Ishikawa (cell line): ENCODE measurements around the gene GOLGA8M.
"Not testable (repeated sequence)": the region's sequence is repeated elsewhere in the genome, so short reads cannot be mapped to it uniquely, and the experiment has no call there.

ENCODE experiments used
- CEBPB ChIP-seq: IDR thresholded peaks from 2 replicates; pipeline ENCODE4 v1.6.1; 2012
- CREB1 ChIP-seq: IDR thresholded peaks from 2 replicates; pipeline ENCODE4 v1.6.1; 2012; ENCODE audit warnings: low read depth
- EP300 ChIP-seq: IDR thresholded peaks from 2 replicates; pipeline ENCODE4 v1.6.1; 2012; ENCODE audit warnings: borderline replicate concordance
- MAX ChIP-seq: IDR thresholded peaks from 2 replicates; pipeline ENCODE4 v1.6.1; 2012
- RAD21 ChIP-seq: IDR thresholded peaks from 2 replicates; pipeline ENCODE4 v1.6.1; 2012; ENCODE audit warnings: low read depth
- REST ChIP-seq: IDR thresholded peaks from 2 replicates; pipeline ENCODE4 v1.6.1; 2012; ENCODE audit warnings: low read depth, mild to moderate bottlenecking
- YY1 ChIP-seq: IDR thresholded peaks from 2 replicates; pipeline ENCODE4 v1.6.1; 2012; ENCODE audit warnings: low read depth
- ZBTB7A ChIP-seq: IDR thresholded peaks from 2 replicates; pipeline ENCODE4 v1.6.1; 2012; ENCODE audit warnings: low read depth

GRCh38 chr15:28714176-28714575, 2.0 kb upstream of the GOLGA8M start:
- TF ChIP-seq RAD21, EP300, REST, YY1, CEBPB, MAX, ZBTB7A, CREB1: not testable (repeated sequence)
